OCI-LY7 (cell line): Measurements from ENCODE around the gene TM4SF5.

Experiments used
- CTCF ChIP-seq: fragments of 200-600 bp; sonication (generic); conservative IDR thresholded peaks from 2 replicates; pipeline ENCODE4 v1.5.1; 2014; ENCODE audit warnings: mild to moderate bottlenecking, antibody characterized with exemption, low read length, moderate library complexity, mixed read lengths
- EZH2phosphoT487 ChIP-seq: fragments of 200-600 bp; sonication (generic); IDR thresholded peaks from 2 replicates; pipeline ENCODE4 v1.6.1; 2018; ENCODE audit warnings: low read depth, borderline replicate concordance, mild to moderate bottlenecking, mixed run types, antibody characterized with exemption, low read length, moderate library complexity, mixed read lengths

GRCh38 chr17:4743216-4743615 is 28.5 kb upstream of the TM4SF5 start:
- TF ChIP-seq CTCF: no peak
- TF ChIP-seq EZH2phosphoT487: no peak
